GM23338 (cell line): ENCODE measurements around the gene ANGPTL2. TPM values are rescaled to one million over a fixed set of nuclear protein-coding genes. Genes with fewer than 3 reads are reported as not detected.

Source experiments
- ATAC-seq: fragments of 200-7000 bp; cut with Tn5 transposase; 3 replicates; pipeline ENCODE4 v1.9.1; 2020
- DNase-seq: peaks from one replicate; pipeline ENCODE4 v3.0.0-alpha.2; 2015; ENCODE audit warnings: low spot score
- H2AFZ ChIP-seq: fragments of 200-600 bp; sonication (generic); 2 replicates; pipeline ENCODE4 v1.8.0; 2016; ENCODE audit warnings: antibody characterized with exemption, mild to moderate bottlenecking, moderate library complexity
- H3F3A ChIP-seq: fragments of 200-600 bp; sonication (generic); replicated peaks from 2 replicates; pipeline ENCODE4 v1.8.0; 2017; ENCODE audit warnings: antibody characterized with exemption, mixed run types, low read depth
- H3K27ac ChIP-seq: fragments of 200-600 bp; sonication (generic); 2 replicates; pipeline ENCODE4 v1.6.1; 2016; ENCODE audit warnings: low read depth
- H3K27me3 ChIP-seq: fragments of 200-600 bp; sonication (generic); 2 replicates; pipeline ENCODE4 v1.8.0; 2016; ENCODE audit warnings: mild to moderate bottlenecking, mixed run types, moderate library complexity; ENCODE audit not compliant: insufficient read depth
- H3K36me3 ChIP-seq: fragments of 200-600 bp; sonication (generic); 2 replicates; pipeline ENCODE4 v1.8.0; 2016; ENCODE audit warnings: mild to moderate bottlenecking; ENCODE audit not compliant: insufficient read depth
- H3K4me1 ChIP-seq: fragments of 200-600 bp; sonication (generic); 2 replicates; pipeline ENCODE4 v1.8.0; 2016; ENCODE audit warnings: mild to moderate bottlenecking, moderate library complexity; ENCODE audit not compliant: insufficient read depth
- H3K4me2 ChIP-seq: fragments of 200-600 bp; sonication (generic); 2 replicates; pipeline ENCODE4 v1.7.1; 2017; ENCODE audit warnings: mixed run types
- H3K4me3 ChIP-seq: fragments of 200-600 bp; sonication (generic); 2 replicates; pipeline ENCODE4 v1.6.1; 2016; ENCODE audit warnings: mixed run types
- H3K79me2 ChIP-seq: fragments of 200-600 bp; sonication (generic); replicated peaks from 2 replicates; pipeline ENCODE4 v1.8.0; 2017; ENCODE audit warnings: mild to moderate bottlenecking; ENCODE audit not compliant: insufficient read depth
- H3K9me2 ChIP-seq: fragments of 200-600 bp; sonication (generic); 2 replicates; pipeline ENCODE4 v1.8.0; 2017; ENCODE audit not compliant: insufficient read depth
- H4K20me1 ChIP-seq: fragments of 200-600 bp; sonication (generic); replicated peaks from 2 replicates; pipeline ENCODE4 v1.8.0; 2017; ENCODE audit warnings: mild to moderate bottlenecking; ENCODE audit not compliant: insufficient read depth
- H3K27ac Mint-ChIP-seq: 2 replicates; pipeline ENCODE4 v1.8.0; 2020; ENCODE audit warnings: inconsistent platforms, mild to moderate bottlenecking, moderate library complexity, mixed read lengths
- H3K27me3 Mint-ChIP-seq: 3 replicates; pipeline ENCODE4 v1.8.0; 2022; ENCODE audit warnings: low read depth, mild to moderate bottlenecking, moderate library complexity, mixed read lengths, inconsistent platforms; ENCODE audit not compliant: insufficient read depth, poor library complexity
- H3K36me3 Mint-ChIP-seq: 3 replicates; pipeline ENCODE4 v1.8.0; 2021; ENCODE audit warnings: low read depth, mild to moderate bottlenecking, inconsistent platforms, moderate library complexity, mixed read lengths
- H3K4me1 Mint-ChIP-seq: 3 replicates; pipeline ENCODE4 v1.8.0; 2020; ENCODE audit warnings: mild to moderate bottlenecking, inconsistent platforms, mixed read lengths
- H3K4me3 Mint-ChIP-seq: 3 replicates; pipeline ENCODE4 v1.8.0; 2021; ENCODE audit warnings: moderate library complexity, mild to moderate bottlenecking, inconsistent platforms, mixed read lengths
- H3K9me3 Mint-ChIP-seq: 3 replicates; pipeline ENCODE4 v1.8.0; 2020; ENCODE audit warnings: moderate library complexity, mild to moderate bottlenecking, inconsistent platforms, mixed read lengths
- CREB1 ChIP-seq: fragments of 250-450 bp; sonication (Bioruptor Pico); IDR thresholded peaks from 2 replicates; pipeline ENCODE4 v1.5.0; 2020; ENCODE audit warnings: low read depth, mild to moderate bottlenecking, moderate library complexity
- CTCF ChIP-seq, 2 experiments: fragments of 200-600 bp in 1 of 2; sonication (generic) in 1 of 2; conservative IDR thresholded peaks; 2 replicates each; pipeline versions ENCODE4 v1.5.1 to v1.6.1; 2016 to 2017; ENCODE audit warnings: antibody characterized with exemption in 2 of 2, low read depth in 2 of 2, mild to moderate bottlenecking in 2 of 2, moderate library complexity in 1 of 2
- ETS1 ChIP-seq: IDR thresholded peaks from 2 replicates; pipeline ENCODE4 v1.6.1; 2016; ENCODE audit warnings: antibody characterized with exemption
- EZH2 ChIP-seq: fragments of 200-600 bp; sonication (generic); IDR thresholded peaks from one replicate; pipeline ENCODE4 v1.8.0; 2017; ENCODE audit warnings: antibody characterized with exemption, mild to moderate bottlenecking, low read depth; ENCODE audit not compliant: unreplicated experiment
- EZH2phosphoT487 ChIP-seq: fragments of 200-600 bp; sonication (generic); IDR thresholded peaks from one replicate; pipeline ENCODE4 v1.8.1; 2018; ENCODE audit warnings: antibody characterized with exemption; ENCODE audit not compliant: unreplicated experiment
- JUNB ChIP-seq: IDR thresholded peaks from one replicate; pipeline ENCODE4 v1.6.1; 2016; ENCODE audit warnings: antibody characterized with exemption; ENCODE audit not compliant: unreplicated experiment
- NANOG ChIP-seq: IDR thresholded peaks from 2 replicates; pipeline ENCODE4 v1.6.1; 2016; ENCODE audit warnings: antibody characterized with exemption, borderline replicate concordance
- POLR2AphosphoS5 ChIP-seq: IDR thresholded peaks from 2 replicates; pipeline ENCODE4 v1.6.1; 2016; ENCODE audit warnings: antibody characterized with exemption, low read depth
- REST ChIP-seq: IDR thresholded peaks from one replicate; pipeline ENCODE4 v1.6.1; 2018; ENCODE audit warnings: antibody characterized with exemption; ENCODE audit not compliant: unreplicated experiment
- STAT1 ChIP-seq: IDR thresholded peaks from one replicate; pipeline ENCODE4 v1.6.1; 2016; ENCODE audit warnings: antibody characterized with exemption; ENCODE audit not compliant: unreplicated experiment
- ZNF114 ChIP-seq: fragments of 250-450 bp; sonication (Bioruptor Pico); IDR thresholded peaks from 2 replicates; pipeline ENCODE4 v1.5.0; 2020; ENCODE audit warnings: mild to moderate bottlenecking, moderate library complexity
- ZNF331 ChIP-seq: fragments of 250-450 bp; sonication (Bioruptor Pico); IDR thresholded peaks from 2 replicates; pipeline ENCODE4 v1.5.0; 2020; ENCODE audit warnings: low read depth, mild to moderate bottlenecking, moderate library complexity
- ZNF462 ChIP-seq: fragments of 250-450 bp; sonication (Bioruptor Pico); IDR thresholded peaks from 2 replicates; pipeline ENCODE4 v1.5.0; 2020; ENCODE audit warnings: mild to moderate bottlenecking, moderate library complexity
- polyA plus RNA-seq: library from polyadenylated mRNA; unstranded; fragments of >200 nt; fragmentation: Nextera tagmentation; extraction: Ambion mirVana; gene quantifications from 2 replicates; pipeline ENCODE4 v1.2.1, GENCODE V29; 2016
- total RNA-seq: library from RNA; depleted of rRNA; stranded (reverse); fragments of >200 nt; shearing (Covaris generic); gene quantifications from 2 replicates; pipeline ENCODE4 v1.2.3, GENCODE V29; 2014

The ANGPTL2 gene
- total and polyA plus RNA-seq, 2 experiments from 2014 or later: 2.9 to 5.2 TPM

GRCh38 chr9:127153501-127153900 lies 31.1 kb upstream of the ANGPTL2 start:
- Mint-ChIP-seq H3K4me1 (no peaks in the 10 kb centered on the region; the same call in 2 of the 3 replicates), H3K4me3 (no peak overlapping the region), H3K27me3 (peaks cover 2% of the 10 kb centered on the region), H3K9me3 (no peaks in the 10 kb centered on the region), H3K27ac (no peak overlapping the region), H3K36me3 (no peaks in the 10 kb centered on the region)
- Histone ChIP-seq H3K4me1 (no peaks in the 10 kb centered on the region), H4K20me1 (no peaks in the 10 kb centered on the region), H3K4me3 (no peak overlapping the region), H2AFZ (no peak overlapping the region), H3K36me3 (no peaks in the 10 kb centered on the region), H3K9me2 (no peaks in the 10 kb centered on the region), H3K27me3 (no peaks in the 10 kb centered on the region), H3F3A (no peaks in the 10 kb centered on the region), H3K27ac (no peak overlapping the region), H3K4me2 (no peak overlapping the region), H3K79me2 (no peaks in the 10 kb centered on the region)
- no peak for TF ChIP-seq ZNF331 (CRISPR knock-in tag)
- no peak for TF ChIP-seq CREB1 (CRISPR knock-in tag)
- no peak for TF ChIP-seq JUNB
- no peak for TF ChIP-seq ETS1
- no peak for TF ChIP-seq POLR2AphosphoS5
- no peak for TF ChIP-seq EZH2phosphoT487
- TF ChIP-seq STAT1: no peak
- TF ChIP-seq NANOG: no peak
- TF ChIP-seq ZNF114 (CRISPR knock-in tag): no peak
- no peak for TF ChIP-seq CTCF (conservative IDR thresholded peaks at IDR 0.05; ENCODE audit: low read depth in 2 of 2)
- no peak for TF ChIP-seq EZH2
- no peak for TF ChIP-seq REST
- TF ChIP-seq ZNF462: no peak
- no peak for DNase-seq
- no peak for ATAC-seq
